ENCODE results near the gene ATG16L2. TPM values are rescaled to one million over a fixed set of nuclear protein-coding genes. Genes with fewer than 3 reads are reported as not detected.
A peak's percentile ranks its signal among the peaks of the same experiment; 100 is the strongest.

The ATG16L2 gene
- total and polyA plus RNA-seq, 2 donors, result 10.6 to 56.5 TPM

DNA sequence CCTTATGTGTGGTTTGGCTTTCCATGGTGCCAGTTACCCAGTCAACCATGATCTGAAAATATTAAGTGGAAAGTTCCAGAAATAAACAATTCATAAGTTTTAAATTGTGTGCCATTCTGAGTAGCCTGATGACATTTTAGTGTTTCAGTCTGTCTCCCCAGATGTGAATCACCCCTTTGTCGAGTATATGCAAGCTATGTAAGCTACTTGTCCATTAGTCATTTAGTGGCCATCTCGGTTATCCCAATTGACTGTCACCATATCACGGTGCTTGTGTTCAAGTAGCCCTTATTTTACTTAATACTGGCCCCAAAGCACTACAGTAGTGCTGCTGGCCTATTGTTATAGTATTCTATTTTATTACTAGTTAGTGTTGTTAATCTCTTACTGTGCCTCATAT is 44.9 kb downstream of the ATG16L2 start:
- Histone ChIP-seq H3K9me3 (ENCODE audit: control insufficient read depth in 2 of 2, insufficient read depth in 1 of 2, low read length in 1 of 2) (no peaks in the 10 kb centered on the region), H3K4me1 (ENCODE audit: control insufficient read depth in 2 of 2, insufficient read depth in 2 of 2, low read length in 2 of 2) (no peaks in the 10 kb centered on the region), H3K27ac (ENCODE audit: low read depth in 1 of 2, low read length in 1 of 2) (no peak overlapping the region), H3K27me3 (ENCODE audit: control insufficient read depth in 2 of 2, insufficient read depth in 1 of 2, low read length in 1 of 2) (no peaks in the 10 kb centered on the region), H3K4me3 (ENCODE audit: low read length in 2 of 2) (no peak overlapping the region), H3K36me3 (ENCODE audit: control insufficient read depth in 2 of 2, insufficient read depth in 2 of 2, low read length in 1 of 2) (peaks cover 2 to 4% of the 10 kb centered on the region in 2 donors)
- DNase-seq (ENCODE audit: low read depth in 6 of 9, low spot score in 9 of 9), result no peak
- 98% methylated on average over 3 of the region's 3 CpGs for WGBS

DNA sequence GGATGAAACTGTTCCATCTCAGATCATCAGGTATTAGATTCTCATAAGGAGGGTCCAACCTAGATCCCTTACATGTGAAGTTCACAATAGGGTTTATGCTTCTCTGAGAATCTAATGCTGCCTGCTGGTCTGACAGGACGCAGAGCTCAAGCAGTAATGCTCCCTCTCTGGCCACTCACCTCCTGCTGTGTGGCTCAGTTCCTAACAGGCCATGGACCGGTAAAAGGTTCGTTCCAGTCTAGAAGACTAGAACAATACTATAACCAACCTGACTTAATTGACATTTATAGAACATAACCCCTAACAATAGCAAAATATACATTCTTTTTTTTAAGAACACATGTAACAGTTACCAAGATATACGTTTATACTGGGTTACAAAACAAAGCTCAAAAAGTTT is 45.8 kb downstream of the ATG16L2 start:
- Histone ChIP-seq H3K36me3 (ENCODE audit: control insufficient read depth in 2 of 2, insufficient read depth in 2 of 2, low read length in 1 of 2) (peaks cover 3 to 4% of the 10 kb centered on the region in 2 donors), H3K4me1 (ENCODE audit: control insufficient read depth in 2 of 2, insufficient read depth in 2 of 2, low read length in 2 of 2) (no peaks in the 10 kb centered on the region)
- WGBS, result 99% methylated on average over 4 of the region's 4 CpGs

DNA sequence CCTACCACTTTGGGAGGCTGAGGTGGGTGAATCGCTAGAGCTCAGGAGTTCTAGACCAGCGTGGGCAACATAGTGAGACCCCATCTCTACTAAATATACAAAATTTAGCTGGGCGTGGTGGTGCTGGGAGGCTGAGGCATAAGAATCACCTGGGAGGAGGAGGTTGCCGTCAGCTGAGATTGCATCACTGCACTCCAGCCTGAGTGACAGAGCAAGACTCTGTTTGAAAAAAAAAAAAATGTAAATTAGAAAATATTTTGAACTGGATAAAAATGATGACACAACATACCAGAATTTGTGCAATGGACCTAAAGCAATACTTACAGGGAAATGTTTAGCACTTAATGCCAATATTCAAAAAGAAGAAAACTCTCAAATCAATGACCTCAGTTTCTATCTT is 46.4 kb downstream of the ATG16L2 start:
- Histone ChIP-seq H3K27me3 (ENCODE audit: control insufficient read depth in 2 of 2, insufficient read depth in 1 of 2, low read length in 1 of 2) (no peaks in the 10 kb centered on the region), H3K4me1 (ENCODE audit: control insufficient read depth in 2 of 2, insufficient read depth in 2 of 2, low read length in 2 of 2) (no peaks in the 10 kb centered on the region)
- DNase-seq (ENCODE audit: low read depth in 6 of 9, low spot score in 9 of 9), result no peak

More for the DNA sequence above, 45.8 kb downstream of the ATG16L2 start:
- Histone ChIP-seq H3K4me3 (ENCODE audit: low read length in 2 of 2) (no peak overlapping the region), H3K27ac (ENCODE audit: low read depth in 1 of 2, low read length in 1 of 2) (no peak overlapping the region), H3K27me3 (ENCODE audit: control insufficient read depth in 2 of 2, insufficient read depth in 1 of 2, low read length in 1 of 2) (no peaks in the 10 kb centered on the region), H3K9me3 (ENCODE audit: control insufficient read depth in 2 of 2, insufficient read depth in 1 of 2, low read length in 1 of 2) (no peaks in the 10 kb centered on the region)
- no peak for DNase-seq (ENCODE audit: low read depth in 6 of 9, low spot score in 9 of 9)

DNA sequence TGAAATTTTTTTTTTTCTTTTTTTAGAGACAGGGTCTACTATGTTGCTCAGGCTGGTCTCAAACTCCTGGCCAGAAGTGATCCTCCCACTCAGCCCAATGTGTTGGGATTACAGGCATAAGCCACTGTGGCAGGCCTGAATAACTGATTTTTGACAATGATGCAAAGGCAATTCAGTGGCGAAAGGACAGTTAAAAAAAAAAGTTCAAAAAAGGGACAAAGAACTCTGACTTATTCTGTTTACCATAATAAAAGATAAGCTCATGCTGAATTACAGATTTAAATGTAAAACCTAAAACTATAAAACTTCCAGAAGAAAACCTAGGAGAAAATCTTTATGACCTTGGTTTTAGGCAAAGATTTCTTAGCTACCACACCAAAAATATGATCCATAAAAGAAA is 48.9 kb downstream of the ATG16L2 start:
- H3K36me3 ChIP-seq (ENCODE audit: control insufficient read depth in 2 of 2, insufficient read depth in 2 of 2, low read length in 1 of 2), result peaks cover 5 to 16% of the 10 kb centered on the region in 2 donors
- no peak overlapping the region for H3K27ac ChIP-seq (ENCODE audit: low read depth in 1 of 2, low read length in 1 of 2)
- 97% methylated on average over 1 of the region's 1 CpG for WGBS

More for the DNA sequence above, 46.4 kb downstream of the ATG16L2 start:
- H3K9me3 ChIP-seq (ENCODE audit: control insufficient read depth in 2 of 2, insufficient read depth in 1 of 2, low read length in 1 of 2), result no peaks in the 10 kb centered on the region
- peaks cover 3 to 4% of the 10 kb centered on the region in 2 donors for H3K36me3 ChIP-seq (ENCODE audit: control insufficient read depth in 2 of 2, insufficient read depth in 2 of 2, low read length in 1 of 2)
- no peak overlapping the region for H3K4me3 ChIP-seq (ENCODE audit: low read length in 2 of 2)
- H3K27ac ChIP-seq (ENCODE audit: low read depth in 1 of 2, low read length in 1 of 2), result no peak overlapping the region
- WGBS, result 98% methylated on average over 4 of the region's 4 CpGs

DNA sequence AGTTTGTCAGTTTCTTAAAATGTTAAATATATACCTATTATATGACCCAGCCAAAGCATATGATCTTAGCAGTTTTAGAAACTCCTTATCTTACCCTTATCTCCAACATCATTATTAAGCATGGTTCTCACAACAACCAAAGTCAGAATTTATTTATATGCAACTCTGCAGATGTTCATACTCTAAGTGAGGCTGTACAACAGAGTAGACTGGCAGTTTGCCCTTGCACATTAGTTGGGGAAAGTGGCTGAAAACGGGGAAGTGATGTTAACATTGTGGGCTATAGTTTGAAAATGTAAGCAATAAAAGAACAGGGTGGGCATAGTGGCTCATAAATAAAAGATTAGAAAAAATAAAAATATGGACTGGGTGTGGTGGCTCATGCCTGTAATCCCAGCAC is 49.7 kb downstream of the ATG16L2 start:
- H3K27me3 ChIP-seq (ENCODE audit: control insufficient read depth in 2 of 2, insufficient read depth in 1 of 2, low read length in 1 of 2), result no peaks in the 10 kb centered on the region
- no peak overlapping the region for H3K4me3 ChIP-seq (ENCODE audit: low read length in 2 of 2)
- H3K36me3 ChIP-seq (ENCODE audit: control insufficient read depth in 2 of 2, insufficient read depth in 2 of 2, low read length in 1 of 2), result peaks cover 10 to 20% of the 10 kb centered on the region in 2 donors
- WGBS, result 55% methylated on average over 1 of the region's 1 CpG
- H3K9me3 ChIP-seq (ENCODE audit: control insufficient read depth in 2 of 2, insufficient read depth in 1 of 2, low read length in 1 of 2), result no peaks in the 10 kb centered on the region
- no peak for DNase-seq (ENCODE audit: low read depth in 6 of 9, low spot score in 9 of 9)
- H3K4me1 ChIP-seq (ENCODE audit: control insufficient read depth in 2 of 2, insufficient read depth in 2 of 2, low read length in 2 of 2), result no peaks in the 10 kb centered on the region
- H3K27ac ChIP-seq (ENCODE audit: low read depth in 1 of 2, low read length in 1 of 2), result peak overlapping the region in 1 of 2 donors; percentile 18

More for the DNA sequence above, 48.9 kb downstream of the ATG16L2 start:
- DNase-seq (ENCODE audit: low read depth in 6 of 9, low spot score in 9 of 9), result no peak
- Histone ChIP-seq H3K4me1 (ENCODE audit: control insufficient read depth in 2 of 2, insufficient read depth in 2 of 2, low read length in 2 of 2) (no peaks in the 10 kb centered on the region), H3K9me3 (ENCODE audit: control insufficient read depth in 2 of 2, insufficient read depth in 1 of 2, low read length in 1 of 2) (no peaks in the 10 kb centered on the region), H3K4me3 (ENCODE audit: low read length in 2 of 2) (no peak overlapping the region), H3K27me3 (ENCODE audit: control insufficient read depth in 2 of 2, insufficient read depth in 1 of 2, low read length in 1 of 2) (no peaks in the 10 kb centered on the region)

DNA sequence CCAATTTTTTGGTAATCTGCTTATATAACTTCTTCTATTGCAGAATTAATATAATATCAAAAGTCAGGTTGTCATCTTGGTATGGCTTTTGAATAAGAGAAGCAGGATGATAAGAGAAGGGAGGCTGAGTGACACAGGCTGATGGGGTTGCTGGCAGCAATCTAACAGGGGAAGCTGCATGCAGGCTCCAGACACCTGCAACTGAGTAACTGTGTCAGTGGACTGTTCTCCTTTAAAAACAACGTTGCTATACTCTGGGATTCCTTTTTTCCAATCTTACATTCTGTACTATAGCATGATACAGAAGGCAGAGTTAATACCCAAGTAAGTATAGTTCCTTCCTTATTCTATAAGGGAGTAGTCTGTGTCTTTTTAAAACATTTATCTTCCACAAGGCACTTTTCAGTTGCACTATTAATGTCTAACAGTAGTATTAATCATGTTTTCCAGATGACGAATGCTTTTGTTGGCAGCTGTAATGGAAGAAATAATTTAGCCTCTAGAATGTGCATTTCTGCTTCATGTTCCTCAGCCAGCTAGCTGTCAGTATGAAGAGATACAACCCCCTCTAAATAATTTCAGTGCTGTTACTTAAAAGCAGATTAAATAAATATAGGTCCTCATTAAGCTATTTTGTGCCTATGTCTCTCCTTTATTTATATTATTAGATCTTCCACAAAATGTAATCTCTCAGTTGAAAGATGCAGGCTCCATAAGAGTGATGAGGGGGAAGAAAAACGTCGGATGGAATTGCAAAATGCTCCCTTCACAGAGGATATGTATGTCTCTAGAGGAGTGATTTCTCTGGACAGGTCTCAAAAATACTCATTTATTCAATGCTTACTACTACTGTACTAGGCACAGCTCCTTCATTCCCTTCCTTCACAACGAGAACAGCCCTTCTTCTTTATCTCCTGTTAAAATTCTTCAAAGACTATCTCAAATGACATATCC is 50.8 kb downstream of the ATG16L2 start:
- H3K4me3 ChIP-seq (ENCODE audit: low read length in 2 of 2), result no peak overlapping the region
- peaks cover 10 to 20% of the 10 kb centered on the region in 2 donors for H3K36me3 ChIP-seq (ENCODE audit: control insufficient read depth in 2 of 2, insufficient read depth in 2 of 2, low read length in 1 of 2)
- H3K27me3 ChIP-seq (ENCODE audit: control insufficient read depth in 2 of 2, insufficient read depth in 1 of 2, low read length in 1 of 2), result no peaks in the 10 kb centered on the region
- H3K27ac ChIP-seq (ENCODE audit: low read depth in 1 of 2, low read length in 1 of 2), result no peak overlapping the region
- no peak for DNase-seq (ENCODE audit: low read depth in 6 of 9, low spot score in 9 of 9)
- no peaks in the 10 kb centered on the region for H3K9me3 ChIP-seq (ENCODE audit: control insufficient read depth in 2 of 2, insufficient read depth in 1 of 2, low read length in 1 of 2)
- whole genome bisulfite sequencing, result 75% methylated on average over 5 of the region's 5 CpGs
- no peaks in the 10 kb centered on the region for H3K4me1 ChIP-seq (ENCODE audit: control insufficient read depth in 2 of 2, insufficient read depth in 2 of 2, low read length in 2 of 2)

DNA sequence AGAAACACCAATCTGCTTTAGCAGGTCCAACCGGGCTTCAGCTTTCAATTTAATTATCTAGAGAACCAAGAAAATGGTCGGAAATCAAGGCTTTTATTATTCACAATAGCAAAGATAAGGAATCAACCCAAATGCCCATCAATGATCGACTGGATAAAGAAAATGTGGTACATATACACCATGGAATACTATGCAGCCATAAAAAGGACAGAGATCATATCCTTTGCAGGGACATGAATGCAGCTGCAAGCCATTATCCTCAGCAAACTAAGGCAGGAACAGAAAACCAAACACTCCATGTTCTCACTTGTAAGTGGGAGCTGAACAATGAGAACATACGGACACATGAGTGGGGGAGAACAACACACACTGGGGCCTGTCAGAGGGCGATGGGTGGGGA is 53.8 kb downstream of the ATG16L2 start:
- Histone ChIP-seq H3K36me3 (ENCODE audit: control insufficient read depth in 2 of 2, insufficient read depth in 2 of 2, low read length in 1 of 2) (peaks cover 10 to 16% of the 10 kb centered on the region in 2 donors), H3K9me3 (ENCODE audit: control insufficient read depth in 2 of 2, insufficient read depth in 1 of 2, low read length in 1 of 2) (no peaks in the 10 kb centered on the region), H3K4me1 (ENCODE audit: control insufficient read depth in 2 of 2, insufficient read depth in 2 of 2, low read length in 2 of 2) (no peaks in the 10 kb centered on the region), H3K27me3 (ENCODE audit: control insufficient read depth in 2 of 2, insufficient read depth in 1 of 2, low read length in 1 of 2) (no peaks in the 10 kb centered on the region), H3K4me3 (ENCODE audit: low read length in 2 of 2) (no peak overlapping the region), H3K27ac (ENCODE audit: low read depth in 1 of 2, low read length in 1 of 2) (no peak overlapping the region)
- 98% methylated on average over 5 of the region's 5 CpGs for WGBS
- no peak for DNase-seq (ENCODE audit: low read depth in 6 of 9, low spot score in 9 of 9)

DNA sequence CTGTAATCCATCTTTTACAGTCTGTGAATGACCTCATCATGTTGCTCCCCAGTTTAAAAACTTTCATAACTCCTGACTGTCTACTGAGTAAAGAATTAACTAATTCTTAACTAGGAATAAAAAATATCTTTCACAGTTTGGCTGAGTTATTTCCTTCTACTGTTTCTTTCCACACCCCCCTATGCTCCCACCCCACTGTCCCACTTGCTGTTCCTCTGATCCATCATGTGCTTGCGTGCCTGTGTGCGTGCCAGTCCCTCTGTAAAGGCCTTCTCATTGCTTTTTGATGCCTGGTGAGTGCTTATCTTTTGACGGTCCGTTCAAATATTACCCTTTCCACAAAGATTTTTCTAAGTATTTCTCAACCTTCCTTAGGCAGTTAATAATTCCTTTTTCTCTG is 55.6 kb downstream of the ATG16L2 start:
- 97% methylated on average over 4 of the region's 4 CpGs for WGBS
- Histone ChIP-seq H3K27me3 (ENCODE audit: control insufficient read depth in 2 of 2, insufficient read depth in 1 of 2, low read length in 1 of 2) (no peaks in the 10 kb centered on the region), H3K27ac (ENCODE audit: low read depth in 1 of 2, low read length in 1 of 2) (no peak overlapping the region), H3K4me1 (ENCODE audit: control insufficient read depth in 2 of 2, insufficient read depth in 2 of 2, low read length in 2 of 2) (no peaks in the 10 kb centered on the region), H3K4me3 (ENCODE audit: low read length in 2 of 2) (no peak overlapping the region), H3K36me3 (ENCODE audit: control insufficient read depth in 2 of 2, insufficient read depth in 2 of 2, low read length in 1 of 2) (peaks cover 7 to 16% of the 10 kb centered on the region in 2 donors), H3K9me3 (ENCODE audit: control insufficient read depth in 2 of 2, insufficient read depth in 1 of 2, low read length in 1 of 2) (no peaks in the 10 kb centered on the region)
- DNase-seq (ENCODE audit: low read depth in 6 of 9, low spot score in 9 of 9), result no peak

DNA sequence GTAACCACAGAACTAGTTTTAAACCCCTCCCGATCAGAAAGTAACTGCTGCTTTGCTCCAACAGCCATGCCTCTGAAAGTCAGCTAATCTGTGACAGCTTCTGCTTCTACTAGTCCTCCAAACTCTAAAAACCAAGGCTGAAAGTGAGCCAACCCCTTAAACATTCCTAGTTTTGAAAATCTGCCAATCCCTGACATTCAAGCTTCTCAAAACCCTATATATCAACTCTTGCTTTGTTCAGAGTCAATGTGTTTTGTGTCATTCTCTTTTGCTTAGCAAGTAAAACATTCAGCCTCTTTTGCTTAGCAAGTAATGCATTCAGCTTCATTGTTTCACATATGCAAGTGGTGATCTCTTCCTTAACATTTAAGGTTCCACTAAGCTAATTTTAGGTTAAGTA is 56.9 kb downstream of the ATG16L2 start:
- no peak for DNase-seq (ENCODE audit: low read depth in 6 of 9, low spot score in 9 of 9)
- no peak overlapping the region for H3K27ac ChIP-seq (ENCODE audit: low read depth in 1 of 2, low read length in 1 of 2)
- H3K36me3 ChIP-seq (ENCODE audit: control insufficient read depth in 2 of 2, insufficient read depth in 2 of 2, low read length in 1 of 2), result peaks cover 7 to 20% of the 10 kb centered on the region in 2 donors

More for the DNA sequence above, 56.9 kb downstream of the ATG16L2 start:
- no peak overlapping the region for H3K4me3 ChIP-seq (ENCODE audit: low read length in 2 of 2)
- H3K9me3 ChIP-seq (ENCODE audit: control insufficient read depth in 2 of 2, insufficient read depth in 1 of 2, low read length in 1 of 2), result no peaks in the 10 kb centered on the region
- WGBS, result 95% methylated on average over 1 of the region's 1 CpG
- no peaks in the 10 kb centered on the region for H3K4me1 ChIP-seq (ENCODE audit: control insufficient read depth in 2 of 2, insufficient read depth in 2 of 2, low read length in 2 of 2)
- H3K27me3 ChIP-seq (ENCODE audit: control insufficient read depth in 2 of 2, insufficient read depth in 1 of 2, low read length in 1 of 2), result no peaks in the 10 kb centered on the region

Measured in thymus (tissue), 11 donors.